ENCODE measurements around the gene PTPRF. TPM values are rescaled to one million over a fixed set of nuclear protein-coding genes. Genes with fewer than 3 reads are reported as not detected.

The PTPRF gene
- polyA plus RNA-seq, 1 experiment = 97.0 TPM

DNA sequence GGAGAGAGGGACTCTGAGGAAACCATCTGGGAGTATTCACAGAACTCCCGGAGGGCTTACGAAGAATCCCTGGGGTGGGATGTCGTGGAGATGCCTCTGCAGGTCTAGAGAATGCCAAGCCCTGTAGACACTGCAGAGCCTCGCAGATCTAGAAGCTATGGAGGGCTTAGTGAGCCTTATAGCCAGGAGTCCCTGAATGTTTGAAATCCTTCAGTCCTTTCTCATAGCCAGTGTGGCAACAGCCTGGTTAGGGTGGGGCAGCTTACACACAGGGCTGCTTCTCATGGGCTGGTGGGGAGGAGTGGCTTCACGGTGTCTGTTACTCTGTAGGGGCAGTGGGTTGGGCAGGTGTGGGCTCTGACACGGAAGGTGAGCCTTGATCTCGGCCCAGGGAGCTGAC is 75.1 kb downstream of the PTPRF start:
- no peak overlapping the region for H3K4me3 ChIP-seq (ENCODE audit: low read depth, low read length)
- CTCF ChIA-PET = no interaction called here
- TF ChIP-seq, protein P1, sequence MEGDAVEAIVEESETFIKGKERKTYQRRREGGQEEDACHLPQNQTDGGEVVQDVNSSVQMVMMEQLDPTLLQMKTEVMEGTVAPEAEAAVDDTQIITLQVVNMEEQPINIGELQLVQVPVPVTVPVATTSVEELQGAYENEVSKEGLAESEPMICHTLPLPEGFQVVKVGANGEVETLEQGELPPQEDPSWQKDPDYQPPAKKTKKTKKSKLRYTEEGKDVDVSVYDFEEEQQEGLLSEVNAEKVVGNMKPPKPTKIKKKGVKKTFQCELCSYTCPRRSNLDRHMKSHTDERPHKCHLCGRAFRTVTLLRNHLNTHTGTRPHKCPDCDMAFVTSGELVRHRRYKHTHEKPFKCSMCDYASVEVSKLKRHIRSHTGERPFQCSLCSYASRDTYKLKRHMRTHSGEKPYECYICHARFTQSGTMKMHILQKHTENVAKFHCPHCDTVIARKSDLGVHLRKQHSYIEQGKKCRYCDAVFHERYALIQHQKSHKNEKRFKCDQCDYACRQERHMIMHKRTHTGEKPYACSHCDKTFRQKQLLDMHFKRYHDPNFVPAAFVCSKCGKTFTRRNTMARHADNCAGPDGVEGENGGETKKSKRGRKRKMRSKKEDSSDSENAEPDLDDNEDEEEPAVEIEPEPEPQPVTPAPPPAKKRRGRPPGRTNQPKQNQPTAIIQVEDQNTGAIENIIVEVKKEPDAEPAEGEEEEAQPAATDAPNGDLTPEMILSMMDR (IDR thresholded peaks at IDR 0.05; ENCODE audit: insufficient read depth, low read depth, low read length) = no peak
- no peak for DNase-seq (ENCODE audit: low read depth)
- POLR2A ChIA-PET = no interaction called here
- H3K27me3 ChIP-seq (ENCODE audit: control insufficient read depth, insufficient read depth, low read length) = no peaks in the 10 kb centered on the region
- H3K36me3 ChIP-seq (ENCODE audit: control insufficient read depth, insufficient read depth, low read length) = peaks cover 58% of the 10 kb centered on the region

DNA sequence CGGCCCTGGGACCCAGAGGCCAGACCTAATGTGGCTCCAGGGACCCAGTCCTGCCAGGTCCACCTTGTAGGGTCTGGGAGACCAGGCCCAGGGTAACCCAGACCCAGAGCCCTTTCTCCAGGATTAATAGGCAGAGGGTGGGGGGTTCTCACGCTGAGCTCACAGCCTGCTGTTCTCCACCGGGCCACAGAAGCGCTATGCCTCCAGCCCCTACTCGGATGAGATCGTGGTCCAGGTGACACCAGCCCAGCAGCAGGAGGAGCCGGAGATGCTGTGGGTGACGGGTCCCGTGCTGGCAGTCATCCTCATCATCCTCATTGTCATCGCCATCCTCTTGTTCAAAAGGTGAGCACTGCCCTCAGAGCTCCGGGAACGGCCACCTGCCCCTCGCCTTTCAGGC is 75.9 kb downstream of the PTPRF start:
- ChIA-PET POLR2A (no interaction called here), CTCF (no interaction called here)
- no peak for DNase-seq (ENCODE audit: low read depth)
- peaks cover 57% of the 10 kb centered on the region for H3K36me3 ChIP-seq (ENCODE audit: control insufficient read depth, insufficient read depth, low read length)
- H3K4me3 ChIP-seq (ENCODE audit: low read depth, low read length) = no peak overlapping the region
- no peaks in the 10 kb centered on the region for H3K27me3 ChIP-seq (ENCODE audit: control insufficient read depth, insufficient read depth, low read length)
- TF ChIP-seq, protein P1 (IDR thresholded peaks at IDR 0.05; ENCODE audit: insufficient read depth, low read depth, low read length) = no peak

DNA sequence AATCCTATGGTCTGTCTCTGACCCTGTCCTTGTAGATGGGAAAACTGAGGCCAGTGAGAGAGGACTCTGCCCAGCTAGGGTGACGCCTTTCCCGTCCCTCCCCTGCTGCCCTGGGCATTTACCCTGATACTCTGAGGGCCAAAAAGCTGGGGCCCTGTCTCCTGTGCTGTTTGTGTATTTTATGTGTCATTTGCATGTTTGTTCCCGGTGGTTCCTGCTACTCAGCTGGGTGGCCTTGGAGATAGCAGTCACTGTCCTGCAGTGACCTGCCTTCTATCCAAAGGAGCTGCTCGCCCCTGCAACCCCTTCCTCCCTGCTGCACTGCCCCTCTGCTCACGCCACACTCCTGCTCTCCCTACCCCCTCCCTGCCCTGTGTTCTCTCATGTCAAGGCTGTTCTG is 78.1 kb downstream of the PTPRF start:
- TF ChIP-seq, protein P1 (IDR thresholded peaks at IDR 0.05; ENCODE audit: insufficient read depth, low read depth, low read length) = no peak
- DNase-seq (ENCODE audit: low read depth) = no peak
- CTCF ChIA-PET = no interaction called here

DNA sequence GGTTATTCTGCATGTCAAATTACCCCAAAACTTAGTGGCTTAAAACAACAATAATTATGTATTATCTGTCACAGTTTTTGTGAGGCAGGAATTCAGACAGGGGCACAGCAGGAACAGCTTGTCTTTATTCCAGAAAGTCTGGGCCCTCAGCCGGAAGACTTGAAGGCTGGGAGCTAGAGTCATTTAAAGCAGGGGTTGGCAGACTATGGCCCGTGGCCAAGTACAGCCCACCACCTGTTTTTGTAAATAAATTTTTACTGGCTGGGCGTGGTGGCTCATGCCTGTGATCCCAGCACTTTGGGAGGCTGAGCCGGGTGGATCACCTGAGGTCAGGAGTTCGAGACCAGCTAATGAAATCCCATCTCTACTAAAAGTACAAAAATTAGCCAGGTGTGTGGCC is 79.7 kb downstream of the PTPRF start:
- Histone ChIP-seq H3K27me3 (ENCODE audit: control insufficient read depth, insufficient read depth, low read length) (no peaks in the 10 kb centered on the region), H3K36me3 (ENCODE audit: control insufficient read depth, insufficient read depth, low read length) (peaks cover 53% of the 10 kb centered on the region), H3K4me3 (ENCODE audit: low read depth, low read length) (no peak overlapping the region)
- TF ChIP-seq, protein P1 (IDR thresholded peaks at IDR 0.05; ENCODE audit: insufficient read depth, low read depth, low read length) = no peak
- DNase-seq (ENCODE audit: low read depth) = no peak
- ChIA-PET POLR2A (no interaction called here), CTCF (interaction anchor here (0.7 kb wide), 1 partner anchor 25 kb away, joined by 3 read pairs; no protein-coding TSS in a partner anchor)

More for the DNA sequence above, 78.1 kb downstream of the PTPRF start:
- H3K27me3 ChIP-seq (ENCODE audit: control insufficient read depth, insufficient read depth, low read length) = no peaks in the 10 kb centered on the region
- POLR2A ChIA-PET = no interaction called here
- H3K36me3 ChIP-seq (ENCODE audit: control insufficient read depth, insufficient read depth, low read length) = peaks cover 62% of the 10 kb centered on the region
- no peak overlapping the region for H3K4me3 ChIP-seq (ENCODE audit: low read depth, low read length)

DNA sequence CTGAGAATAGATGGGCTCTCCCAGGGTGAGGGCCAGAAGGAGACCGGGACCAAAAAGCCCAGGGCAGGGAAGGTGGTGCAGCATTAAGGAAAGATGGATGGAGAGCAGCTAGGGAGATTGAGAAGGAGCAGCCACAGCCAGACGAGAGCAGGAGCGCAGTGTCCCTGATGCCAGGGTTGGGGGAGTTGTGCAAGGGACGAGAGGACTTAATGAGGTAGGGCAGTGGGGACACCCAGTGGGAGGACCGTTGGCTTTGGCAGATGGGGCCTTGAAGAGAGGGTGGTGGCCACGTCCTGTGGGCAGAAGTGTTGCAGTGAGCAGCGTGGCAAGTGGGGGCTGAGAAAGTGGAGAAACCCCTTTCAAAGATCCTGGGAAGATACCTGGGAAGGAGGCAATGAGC is 81.3 kb downstream of the PTPRF start:
- ChIA-PET POLR2A (no interaction called here), CTCF (interaction anchor here (1.1 kb wide), 1 partner anchor 15 kb away, joined by 3 read pairs; no protein-coding TSS in a partner anchor)
- Histone ChIP-seq H3K27me3 (ENCODE audit: control insufficient read depth, insufficient read depth, low read length) (no peaks in the 10 kb centered on the region), H3K36me3 (ENCODE audit: control insufficient read depth, insufficient read depth, low read length) (peaks cover 46% of the 10 kb centered on the region), H3K4me3 (ENCODE audit: low read depth, low read length) (no peak overlapping the region)
- TF ChIP-seq, protein P1 (IDR thresholded peaks at IDR 0.05; ENCODE audit: insufficient read depth, low read depth, low read length) = no peak
- no peak for DNase-seq (ENCODE audit: low read depth)

Measured in BJ (cell line).